IgD-negative memory B cell (primary cell): ENCODE measurements around the gene ISLR2. TPM values are rescaled to one million over a fixed set of nuclear protein-coding genes. Genes with fewer than 3 reads are reported as not detected.
A peak's percentile ranks its signal among the peaks of the same experiment; 100 is the strongest.

Experiments used
- H3K27ac Mint-ChIP-seq, 3 donors: one replicate each; pipeline ENCODE4 v1.8.0; 2020 to 2022; ENCODE audit warnings: mild to moderate bottlenecking in 3 of 3, mixed read lengths in 3 of 3, moderate library complexity in 1 of 3
- H3K27me3 Mint-ChIP-seq: one replicate; pipeline ENCODE4 v1.8.0; 2021; ENCODE audit warnings: mixed read lengths
- H3K36me3 Mint-ChIP-seq: one replicate; pipeline ENCODE4 v1.8.0; 2020; ENCODE audit warnings: mild to moderate bottlenecking, mixed read lengths
- H3K4me1 Mint-ChIP-seq, 3 donors: one replicate each; pipeline ENCODE4 v1.8.0; 2020 to 2022; ENCODE audit warnings: mixed read lengths in 3 of 3, mild to moderate bottlenecking in 1 of 3
- H3K4me3 Mint-ChIP-seq, 4 donors: one replicate each; pipeline ENCODE4 v1.8.0; 2020 to 2022; ENCODE audit warnings: mild to moderate bottlenecking in 4 of 4, mixed read lengths in 4 of 4, moderate library complexity in 3 of 4
- H3K9me3 Mint-ChIP-seq, 3 donors: one replicate each; pipeline ENCODE4 v1.8.0; 2020 to 2021; ENCODE audit warnings: mixed read lengths in 3 of 3, mild to moderate bottlenecking in 1 of 3
- polyA plus RNA-seq: library from polyadenylated mRNA; unstranded; fragments of 300-500 nt; fragmentation: Illumina TruSeq; gene quantifications from one replicate; pipeline ENCODE4 v1.2.3, GENCODE V29; 2021

Gene ISLR2
- polyA plus RNA-seq, 1 donor from 2014 or later, result not detected

GRCh38 chr15:74134387-74135027 lies 4.1 kb downstream of the ISLR2 start:
- H3K27ac Mint-ChIP-seq, result peak overlapping the region; percentile 68 to 97 (median 84)
- H3K9me3 Mint-ChIP-seq, result peaks cover 0 to 5% (median 0%) of the 10 kb centered on the region in 3 donors
- H3K4me3 Mint-ChIP-seq, result peak overlapping the region in 2 of 4 donors; percentile 68 to 83
- H3K27me3 Mint-ChIP-seq, result peaks cover 65% of the 10 kb centered on the region
- H3K4me1 Mint-ChIP-seq, result peaks cover 8 to 16% (median 9%) of the 10 kb centered on the region in 3 donors
- peaks cover 4% of the 10 kb centered on the region for H3K36me3 Mint-ChIP-seq

DNA sequence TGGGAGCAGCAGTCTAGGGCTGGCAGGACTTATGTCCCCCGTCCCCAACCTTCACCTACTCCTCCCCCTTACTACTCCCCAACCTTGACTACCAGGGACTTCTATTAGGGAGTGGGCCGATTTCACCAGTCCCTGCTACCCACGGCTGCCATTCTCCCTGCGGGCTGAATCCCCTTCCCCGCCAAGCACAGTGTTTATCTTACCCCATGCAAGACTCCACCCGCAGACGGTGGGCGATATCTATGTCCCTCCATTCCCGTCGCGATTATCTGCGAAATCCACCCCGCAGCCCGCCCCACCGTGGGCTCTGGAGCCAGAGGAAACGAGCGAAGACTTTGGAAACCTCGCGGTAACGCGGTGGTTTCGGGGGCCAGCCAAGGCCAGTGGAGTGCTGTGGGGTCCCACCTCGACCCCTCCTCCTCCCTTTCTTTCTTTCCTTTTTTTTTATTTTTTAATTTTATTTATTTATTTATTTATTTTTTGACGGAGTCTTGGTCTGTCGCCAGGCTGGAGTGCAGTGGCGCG lies 4.7 kb downstream of the ISLR2 start:
- peaks cover 4% of the 10 kb centered on the region for H3K36me3 Mint-ChIP-seq
- peaks cover 0 to 4% (median 0%) of the 10 kb centered on the region in 3 donors for H3K9me3 Mint-ChIP-seq
- peaks cover 8 to 11% (median 9%) of the 10 kb centered on the region in 3 donors for H3K4me1 Mint-ChIP-seq
- H3K4me3 Mint-ChIP-seq, result peak overlapping the region in 3 of 4 donors; percentile 68 to 83 (median 82)
- peak overlapping the region; percentile 68 to 97 (median 84) for H3K27ac Mint-ChIP-seq
- peaks cover 60% of the 10 kb centered on the region for H3K27me3 Mint-ChIP-seq

DNA sequence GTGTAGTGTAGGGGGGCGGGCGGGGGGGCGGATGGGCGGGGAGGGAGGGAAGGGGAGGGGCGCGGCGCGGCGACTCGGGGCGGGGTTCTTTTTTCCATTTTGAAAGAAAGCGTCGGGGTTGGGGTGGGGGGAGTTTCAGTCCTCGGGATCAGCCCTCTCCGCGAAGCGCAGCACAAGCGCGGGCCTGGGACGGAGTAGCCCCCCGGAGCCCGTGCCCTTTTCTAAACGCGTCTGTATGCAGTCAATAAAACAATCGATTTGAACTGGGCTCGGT lies 6.1 kb downstream of the ISLR2 start:
- Mint-ChIP-seq H3K27me3 (peaks cover 49% of the 10 kb centered on the region), H3K9me3 (peaks cover 0 to 4% (median 0%) of the 10 kb centered on the region in 3 donors), H3K36me3 (peaks cover 4% of the 10 kb centered on the region), H3K4me3 (peak overlapping the region; percentile 37 to 87 (median 56)), H3K4me1 (peaks cover 5 to 9% (median 8%) of the 10 kb centered on the region in 3 donors), H3K27ac (peak overlapping the region in 1 of 3 donors; percentile 77)

DNA sequence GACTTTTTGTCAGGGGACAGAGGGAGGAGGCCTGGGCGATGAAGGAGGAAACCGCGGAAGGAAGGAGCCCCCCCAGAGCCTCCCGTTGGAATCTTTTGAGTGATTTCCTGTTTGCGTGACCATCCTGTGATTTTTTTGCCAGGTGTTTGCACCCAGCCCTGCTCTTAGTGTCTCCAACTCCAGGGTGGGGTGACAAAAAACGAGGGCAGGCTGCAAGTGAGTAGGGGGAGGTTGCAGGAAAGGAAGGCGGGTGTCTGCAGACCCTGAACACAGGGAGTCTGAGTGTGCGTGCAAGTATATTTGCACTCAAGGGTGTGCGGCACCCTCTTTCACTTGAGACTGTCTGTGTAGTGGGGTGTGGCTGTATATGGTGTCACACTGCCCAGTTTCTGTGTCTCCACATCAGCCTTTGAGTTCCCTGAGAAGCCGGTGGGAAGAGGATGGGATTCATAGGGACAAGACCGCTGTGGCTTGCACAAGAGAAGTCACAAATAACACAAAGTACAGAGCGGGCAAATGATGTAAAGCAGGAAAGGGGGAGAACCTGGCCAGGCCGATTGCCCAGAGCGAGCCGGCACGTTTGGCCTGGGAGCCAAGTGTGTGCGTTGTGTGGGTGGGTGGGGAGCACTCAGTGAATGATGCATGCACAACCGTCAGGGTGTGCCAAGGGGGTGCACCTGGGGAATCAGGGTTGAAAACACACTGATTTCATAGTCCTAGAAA lies 6.6 kb downstream of the ISLR2 start:
- H3K9me3 Mint-ChIP-seq, result peaks cover 0 to 3% (median 0%) of the 10 kb centered on the region in 3 donors
- H3K4me1 Mint-ChIP-seq, result peaks cover 5 to 9% (median 8%) of the 10 kb centered on the region in 3 donors
- H3K27me3 Mint-ChIP-seq, result peaks cover 44% of the 10 kb centered on the region
- H3K27ac Mint-ChIP-seq, result peak overlapping the region in 2 of 3 donors; percentile 50 to 77
- H3K36me3 Mint-ChIP-seq, result peaks cover 4% of the 10 kb centered on the region
- peak overlapping the region; percentile 39 to 87 (median 77) for H3K4me3 Mint-ChIP-seq

DNA sequence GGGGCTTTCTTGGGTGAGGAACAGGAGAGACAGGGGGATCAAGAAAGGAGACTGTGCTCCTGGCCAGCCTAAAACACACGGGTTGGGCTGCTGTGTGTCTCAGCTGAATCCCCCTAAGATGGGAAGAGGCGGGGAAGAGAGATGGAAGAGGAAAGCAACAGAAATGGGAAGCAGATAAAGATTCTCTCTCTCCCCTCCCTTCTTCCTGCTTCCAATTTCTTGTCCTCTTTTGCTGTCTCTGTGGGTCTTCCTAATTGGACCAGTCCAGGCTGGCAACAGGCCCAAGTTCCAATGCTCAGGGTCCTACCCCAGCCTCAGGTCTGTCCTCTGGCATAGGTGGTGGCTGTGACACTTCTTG lies 7.1 kb downstream of the ISLR2 start:
- Mint-ChIP-seq H3K27ac (peak overlapping the region in 2 of 3 donors; percentile 36 to 50), H3K4me3 (peak overlapping the region in 2 of 4 donors; percentile 38 to 39), H3K27me3 (peaks cover 40% of the 10 kb centered on the region), H3K4me1 (peaks cover 5 to 9% (median 8%) of the 10 kb centered on the region in 3 donors), H3K36me3 (peaks cover 4% of the 10 kb centered on the region), H3K9me3 (no peaks in the 10 kb centered on the region)

DNA sequence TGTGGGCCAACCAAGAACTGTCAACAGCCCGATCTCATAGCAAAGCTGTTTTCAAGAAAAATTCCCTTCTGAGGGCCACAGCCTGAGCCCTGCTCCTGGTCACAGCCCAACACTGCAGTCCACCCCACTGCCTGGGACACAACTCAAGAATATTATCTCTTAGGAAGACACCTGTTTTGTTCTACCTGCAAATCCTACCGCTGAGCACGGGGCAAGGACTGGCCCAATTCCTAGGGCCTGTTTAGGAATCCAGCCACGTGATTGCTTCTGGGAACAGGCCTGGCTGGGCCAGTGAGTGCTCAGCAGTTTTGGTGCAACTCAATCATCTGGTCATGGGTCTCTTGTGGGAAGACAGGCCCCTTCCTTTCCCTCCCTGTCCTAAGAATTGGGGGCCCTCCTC lies 8.3 kb downstream of the ISLR2 start:
- H3K4me3 Mint-ChIP-seq, result peak overlapping the region in 1 of 4 donors; percentile 39
- H3K9me3 Mint-ChIP-seq, result no peaks in the 10 kb centered on the region
- H3K4me1 Mint-ChIP-seq, result peaks cover 5 to 9% (median 8%) of the 10 kb centered on the region in 3 donors
- peaks cover 4% of the 10 kb centered on the region for H3K36me3 Mint-ChIP-seq
- no peak overlapping the region for H3K27ac Mint-ChIP-seq
- peaks cover 31% of the 10 kb centered on the region for H3K27me3 Mint-ChIP-seq

DNA sequence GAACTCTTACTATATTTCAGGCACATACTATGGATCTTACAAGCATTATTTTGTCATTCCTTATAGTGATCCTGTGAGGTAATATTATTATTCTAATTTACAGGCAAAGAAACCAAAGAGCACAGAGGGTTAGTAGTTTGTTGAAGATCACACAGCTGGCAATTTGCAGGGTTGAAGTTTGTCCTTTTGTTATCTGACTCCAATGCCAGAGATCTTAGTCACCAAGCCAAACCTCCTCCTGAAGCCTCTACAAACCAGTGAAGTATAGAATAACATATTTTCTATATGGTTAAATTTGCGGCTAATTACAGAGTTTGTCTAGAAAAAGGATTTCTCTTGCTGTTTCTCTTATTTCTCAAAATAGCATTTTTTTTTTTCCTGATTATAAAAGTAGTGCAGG lies 11.2 kb downstream of the ISLR2 start:
- peaks cover 25% of the 10 kb centered on the region for H3K27me3 Mint-ChIP-seq
- H3K4me1 Mint-ChIP-seq, result peaks cover 5 to 8% (median 6%) of the 10 kb centered on the region in 3 donors
- H3K27ac Mint-ChIP-seq, result no peak overlapping the region
- peaks cover 0 to 4% (median 2%) of the 10 kb centered on the region in 3 donors for H3K9me3 Mint-ChIP-seq
- peaks cover 4% of the 10 kb centered on the region for H3K36me3 Mint-ChIP-seq
- H3K4me3 Mint-ChIP-seq, result no peak overlapping the region

DNA sequence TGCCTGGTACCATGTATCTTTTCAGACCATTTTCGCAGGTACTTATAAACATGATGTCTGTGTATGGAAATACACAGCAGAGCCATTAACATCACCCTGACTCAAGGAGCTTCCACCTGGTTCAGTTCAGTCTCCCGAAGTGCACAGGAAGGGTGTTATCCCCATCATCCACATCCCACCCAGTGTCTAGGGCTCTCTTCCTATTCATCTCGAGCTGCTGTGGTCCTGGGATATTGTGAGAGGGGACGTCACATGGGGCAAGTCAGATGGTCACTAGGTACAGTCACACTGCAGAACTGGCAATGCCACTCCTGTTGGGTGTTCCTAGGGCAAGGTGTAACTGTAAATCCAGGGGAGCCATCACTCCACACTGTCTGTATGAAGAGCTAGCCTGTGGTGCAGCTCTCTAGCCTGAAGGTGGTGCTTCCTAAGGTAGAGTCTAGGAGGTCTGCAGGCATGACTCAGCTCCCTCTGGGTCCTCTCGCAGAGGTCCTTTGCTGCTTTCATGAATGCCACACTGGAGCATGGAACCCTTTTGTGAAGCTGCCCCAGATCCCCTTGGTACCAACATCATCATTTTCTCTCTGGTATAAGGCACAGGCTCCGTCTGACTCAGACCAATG lies 13.9 kb downstream of the ISLR2 start:
- Mint-ChIP-seq H3K4me1 (no peaks in the 10 kb centered on the region), H3K27ac (no peak overlapping the region), H3K27me3 (peaks cover 17% of the 10 kb centered on the region), H3K9me3 (peaks cover 2 to 11% (median 6%) of the 10 kb centered on the region in 3 donors), H3K36me3 (peaks cover 2% of the 10 kb centered on the region), H3K4me3 (no peak overlapping the region)

GRCh38 chr15:74146277-74146800 lies 16.0 kb downstream of the ISLR2 start:
- H3K4me1 Mint-ChIP-seq, result no peaks in the 10 kb centered on the region
- peaks cover 20% of the 10 kb centered on the region for H3K27me3 Mint-ChIP-seq
- no peak overlapping the region for H3K27ac Mint-ChIP-seq
- peaks cover 2% of the 10 kb centered on the region for H3K36me3 Mint-ChIP-seq
- H3K9me3 Mint-ChIP-seq, result peaks cover 2 to 11% (median 6%) of the 10 kb centered on the region in 3 donors
- H3K4me3 Mint-ChIP-seq, result no peak overlapping the region

GRCh38 chr15:74147051-74147450 lies 16.7 kb downstream of the ISLR2 start:
- Mint-ChIP-seq H3K9me3 (peaks cover 2 to 11% (median 6%) of the 10 kb centered on the region in 3 donors), H3K4me3 (no peak overlapping the region), H3K4me1 (no peaks in the 10 kb centered on the region), H3K36me3 (peaks cover 2% of the 10 kb centered on the region), H3K27me3 (peaks cover 22% of the 10 kb centered on the region), H3K27ac (no peak overlapping the region)

GRCh38 chr15:74155766-74156417 lies 25.5 kb downstream of the ISLR2 start:
- H3K9me3 Mint-ChIP-seq, result no peaks in the 10 kb centered on the region
- peaks cover 13% of the 10 kb centered on the region for H3K27me3 Mint-ChIP-seq
- H3K36me3 Mint-ChIP-seq, result no peaks in the 10 kb centered on the region
- no peak overlapping the region for H3K27ac Mint-ChIP-seq
- no peak overlapping the region for H3K4me3 Mint-ChIP-seq
- H3K4me1 Mint-ChIP-seq, result peaks cover 10 to 15% (median 14%) of the 10 kb centered on the region in 3 donors

DNA sequence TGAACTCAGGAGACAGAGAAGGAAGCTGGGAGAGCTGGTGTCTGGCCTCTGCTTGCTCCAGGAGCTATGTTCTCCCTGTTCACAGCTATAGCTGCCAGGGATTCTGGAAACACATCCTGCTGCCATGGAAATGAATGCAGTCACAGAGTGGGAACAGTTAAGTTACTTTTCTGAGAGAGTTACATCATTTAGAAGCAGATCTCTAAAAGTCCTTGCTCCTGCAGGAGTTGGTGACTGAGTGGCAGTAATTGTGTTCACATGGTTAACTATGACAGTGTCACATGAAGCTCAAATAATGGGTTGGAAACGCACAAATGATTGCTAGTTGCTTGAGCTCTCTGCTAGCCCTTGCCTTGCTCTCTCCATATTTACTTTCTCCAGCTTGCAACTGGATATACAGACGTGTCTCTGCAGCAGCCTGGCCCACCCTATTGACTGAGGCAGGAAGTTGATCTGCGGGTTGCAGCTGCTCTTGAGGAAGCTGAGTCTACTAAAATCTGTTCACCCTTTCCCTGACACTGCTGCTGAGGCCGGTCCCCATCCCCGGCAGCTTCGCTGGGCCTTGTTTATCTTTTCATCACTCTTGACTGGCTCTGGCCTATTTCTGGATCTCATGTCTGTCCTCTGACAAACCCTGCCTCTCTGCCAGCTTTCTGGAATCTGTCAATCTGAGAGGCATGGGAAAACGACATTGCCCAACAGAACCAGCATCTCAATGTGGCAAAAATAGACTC lies 26.5 kb downstream of the ISLR2 start:
- no peak overlapping the region for H3K4me3 Mint-ChIP-seq
- H3K4me1 Mint-ChIP-seq, result peaks cover 10 to 15% (median 14%) of the 10 kb centered on the region in 3 donors
- H3K36me3 Mint-ChIP-seq, result no peaks in the 10 kb centered on the region

GRCh38 chr15:74157868-74158827 lies 27.8 kb downstream of the ISLR2 start:
- H3K9me3 Mint-ChIP-seq, result peaks cover 0 to 3% (median 0%) of the 10 kb centered on the region in 3 donors
- peaks cover 2% of the 10 kb centered on the region for H3K36me3 Mint-ChIP-seq
- H3K27me3 Mint-ChIP-seq, result peaks cover 17% of the 10 kb centered on the region
- H3K27ac Mint-ChIP-seq, result no peak overlapping the region
- peaks cover 10 to 15% (median 14%) of the 10 kb centered on the region in 3 donors for H3K4me1 Mint-ChIP-seq
- no peak overlapping the region for H3K4me3 Mint-ChIP-seq

More for the DNA sequence above, 26.5 kb downstream of the ISLR2 start:
- Mint-ChIP-seq H3K27me3 (peaks cover 10% of the 10 kb centered on the region), H3K27ac (no peak overlapping the region), H3K9me3 (no peaks in the 10 kb centered on the region)
